Measurements from ENCODE around the gene TTN. TPM values are rescaled to one million over a fixed set of nuclear protein-coding genes. Genes with fewer than 3 reads are reported as not detected.

Gene TTN
- total RNA-seq, 1 experiment from 2014 or later = under 0.01 TPM

DNA sequence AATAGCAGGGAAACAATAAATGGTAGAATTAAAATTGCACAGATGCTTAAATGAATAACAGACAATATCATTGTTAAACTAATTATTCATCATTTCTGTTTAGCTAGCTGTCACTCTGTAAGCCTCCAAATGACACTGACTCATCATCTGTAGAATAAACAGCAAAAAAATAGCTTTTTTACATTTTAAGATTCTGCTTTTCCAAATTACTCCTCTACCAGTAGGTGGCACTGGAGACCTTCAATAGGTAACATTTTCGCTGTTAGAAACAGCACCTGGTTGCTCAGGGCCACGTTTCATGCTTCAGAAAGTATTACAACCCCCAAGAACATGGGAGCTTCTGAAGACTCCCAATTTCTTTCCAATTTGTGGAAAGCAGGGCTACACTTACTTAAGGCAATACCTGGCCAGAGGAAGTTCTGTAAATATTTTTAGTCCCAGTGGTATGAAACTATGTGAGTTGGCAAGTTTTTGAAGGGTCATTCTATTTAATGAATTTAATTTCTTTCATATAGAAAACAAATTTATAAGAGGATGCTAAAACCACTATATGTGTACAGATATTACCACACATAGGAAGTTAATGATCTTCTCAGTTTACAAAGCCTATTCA lies 45.4 kb downstream of the TTN start:
- no peak overlapping the region for H3K4me3 Mint-ChIP-seq (ENCODE audit: unreplicated experiment)
- TF ChIP-seq, protein P1, sequence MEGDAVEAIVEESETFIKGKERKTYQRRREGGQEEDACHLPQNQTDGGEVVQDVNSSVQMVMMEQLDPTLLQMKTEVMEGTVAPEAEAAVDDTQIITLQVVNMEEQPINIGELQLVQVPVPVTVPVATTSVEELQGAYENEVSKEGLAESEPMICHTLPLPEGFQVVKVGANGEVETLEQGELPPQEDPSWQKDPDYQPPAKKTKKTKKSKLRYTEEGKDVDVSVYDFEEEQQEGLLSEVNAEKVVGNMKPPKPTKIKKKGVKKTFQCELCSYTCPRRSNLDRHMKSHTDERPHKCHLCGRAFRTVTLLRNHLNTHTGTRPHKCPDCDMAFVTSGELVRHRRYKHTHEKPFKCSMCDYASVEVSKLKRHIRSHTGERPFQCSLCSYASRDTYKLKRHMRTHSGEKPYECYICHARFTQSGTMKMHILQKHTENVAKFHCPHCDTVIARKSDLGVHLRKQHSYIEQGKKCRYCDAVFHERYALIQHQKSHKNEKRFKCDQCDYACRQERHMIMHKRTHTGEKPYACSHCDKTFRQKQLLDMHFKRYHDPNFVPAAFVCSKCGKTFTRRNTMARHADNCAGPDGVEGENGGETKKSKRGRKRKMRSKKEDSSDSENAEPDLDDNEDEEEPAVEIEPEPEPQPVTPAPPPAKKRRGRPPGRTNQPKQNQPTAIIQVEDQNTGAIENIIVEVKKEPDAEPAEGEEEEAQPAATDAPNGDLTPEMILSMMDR (IDR thresholded peaks at IDR 0.05; ENCODE audit: unreplicated experiment) = peak; percentile 70
- CTCF ChIA-PET = interaction anchor here (0.5 to 3.9 kb wide), 40 partner anchors 11 to 1945 kb away, joined by 3 to 15 read pairs (median 4); partner anchors contain the start of gene TTN
- peaks cover 44% of the 10 kb centered on the region for H3K27me3 Mint-ChIP-seq (ENCODE audit: insufficient read depth, unreplicated experiment)
- no TSS peak for BruUV-seq (replicated peaks)
- no peaks in the 10 kb centered on the region for H3K9me3 Mint-ChIP-seq (ENCODE audit: unreplicated experiment)
- peak; percentile 73 for DNase-seq (ENCODE audit: unreplicated experiment)
- no peak overlapping the region for H3K27ac Mint-ChIP-seq (ENCODE audit: low read depth, unreplicated experiment)
- intact Hi-C loops (cut with micrococcal nuclease) = loop anchor here (1.0 to 2.0 kb wide), 2 partner anchors 152 to 369 kb away; no protein-coding TSS in a partner anchor
- no peaks in the 10 kb centered on the region for H3K36me3 Mint-ChIP-seq (ENCODE audit: insufficient read depth, unreplicated experiment)
- POLR2A ChIA-PET = interaction anchor here (0.6 to 1.2 kb wide), 4 partner anchors 9 to 1316 kb away, joined by 3 to 5 read pairs (median 4); no protein-coding TSS in a partner anchor
- no peaks in the 10 kb centered on the region for H3K4me1 Mint-ChIP-seq (ENCODE audit: insufficient read depth, unreplicated experiment)

DNA sequence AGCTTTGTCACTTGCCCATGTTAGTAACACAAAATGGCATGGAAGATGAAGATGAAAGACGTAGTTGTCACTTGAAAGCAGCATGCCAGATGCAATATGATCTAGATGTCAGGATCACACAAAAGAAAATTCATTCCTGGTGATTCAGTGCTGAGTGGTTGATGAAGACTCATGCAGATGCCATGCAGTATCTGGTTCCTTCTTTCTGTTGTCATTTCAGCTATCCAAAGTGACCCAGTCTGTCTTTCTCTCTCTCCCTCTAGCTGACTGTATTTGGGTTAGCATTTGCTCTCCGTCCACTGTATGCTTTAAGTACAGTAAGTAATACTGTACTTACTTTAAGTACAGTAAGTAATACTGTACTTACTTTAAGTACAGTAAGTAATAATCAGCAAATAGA lies 50.4 kb downstream of the TTN start:
- H3K36me3 Mint-ChIP-seq (ENCODE audit: insufficient read depth, unreplicated experiment) = no peaks in the 10 kb centered on the region
- ChIA-PET CTCF (interaction anchor here (1.2 kb wide), 1 partner anchor 56 kb away, joined by 3 read pairs; no protein-coding TSS in a partner anchor), POLR2A (no interaction called here)
- no peak for DNase-seq (ENCODE audit: unreplicated experiment)
- no peaks in the 10 kb centered on the region for H3K4me1 Mint-ChIP-seq (ENCODE audit: insufficient read depth, unreplicated experiment)
- intact Hi-C loops (cut with micrococcal nuclease) = no loop called here
- no peaks in the 10 kb centered on the region for H3K9me3 Mint-ChIP-seq (ENCODE audit: unreplicated experiment)
- BruUV-seq (replicated peaks) = no TSS peak
- peaks cover 45% of the 10 kb centered on the region for H3K27me3 Mint-ChIP-seq (ENCODE audit: insufficient read depth, unreplicated experiment)
- no peak overlapping the region for H3K4me3 Mint-ChIP-seq (ENCODE audit: unreplicated experiment)
- TF ChIP-seq, protein P1 (IDR thresholded peaks at IDR 0.05; ENCODE audit: unreplicated experiment) = no peak
- no peak overlapping the region for H3K27ac Mint-ChIP-seq (ENCODE audit: low read depth, unreplicated experiment)

GRCh38 chr2:178756343-178756742 lies 50.9 kb downstream of the TTN start:
- Mint-ChIP-seq H3K4me3 (ENCODE audit: unreplicated experiment) (no peak overlapping the region), H3K27ac (ENCODE audit: low read depth, unreplicated experiment) (no peak overlapping the region), H3K4me1 (ENCODE audit: insufficient read depth, unreplicated experiment) (no peaks in the 10 kb centered on the region), H3K36me3 (ENCODE audit: insufficient read depth, unreplicated experiment) (no peaks in the 10 kb centered on the region), H3K9me3 (ENCODE audit: unreplicated experiment) (no peaks in the 10 kb centered on the region), H3K27me3 (ENCODE audit: insufficient read depth, unreplicated experiment) (peaks cover 50% of the 10 kb centered on the region)
- ChIA-PET POLR2A (no interaction called here), CTCF (interaction anchor here (1.2 kb wide), 1 partner anchor 56 kb away, joined by 3 read pairs; no protein-coding TSS in a partner anchor)
- TF ChIP-seq, protein P1 (IDR thresholded peaks at IDR 0.05; ENCODE audit: unreplicated experiment) = no peak
- intact Hi-C loops (cut with micrococcal nuclease) = no loop called here
- no TSS peak for BruUV-seq (replicated peaks)
- no peak for DNase-seq (ENCODE audit: unreplicated experiment)

DNA sequence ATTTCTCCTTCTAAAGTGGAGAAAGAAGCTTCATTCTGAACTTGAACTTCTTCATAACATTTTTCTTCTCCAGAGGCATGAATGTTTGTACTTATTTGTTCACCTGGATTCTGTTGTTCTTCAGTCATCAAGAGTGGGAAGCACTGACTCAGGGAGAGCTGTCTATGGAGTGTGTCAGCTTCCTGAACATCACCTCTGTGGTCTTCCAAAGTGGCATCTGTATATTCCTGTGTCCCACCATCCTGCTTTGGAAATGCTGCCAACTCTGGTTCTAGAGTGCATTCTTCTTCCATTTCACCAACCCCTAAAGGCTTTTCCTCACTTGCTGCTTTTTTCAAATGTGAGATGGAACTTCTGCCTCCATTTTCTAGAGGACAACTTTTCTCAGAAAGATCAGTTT lies 59.5 kb downstream of the TTN start:
- TF ChIP-seq, protein P1 (IDR thresholded peaks at IDR 0.05; ENCODE audit: unreplicated experiment) = no peak
- no peak overlapping the region for H3K4me3 Mint-ChIP-seq (ENCODE audit: unreplicated experiment)
- CTCF ChIA-PET = interaction anchor here (1.9 kb wide), 1 partner anchor 15 kb away, joined by 13 read pairs; no protein-coding TSS in a partner anchor
- no peak for DNase-seq (ENCODE audit: unreplicated experiment)
- intact Hi-C loops (cut with micrococcal nuclease) = no loop called here
- H3K4me1 Mint-ChIP-seq (ENCODE audit: insufficient read depth, unreplicated experiment) = no peaks in the 10 kb centered on the region
- no peak overlapping the region for H3K27ac Mint-ChIP-seq (ENCODE audit: low read depth, unreplicated experiment)
- no TSS peak for BruUV-seq (replicated peaks)
- no peaks in the 10 kb centered on the region for H3K36me3 Mint-ChIP-seq (ENCODE audit: insufficient read depth, unreplicated experiment)
- H3K9me3 Mint-ChIP-seq (ENCODE audit: unreplicated experiment) = no peaks in the 10 kb centered on the region
- POLR2A ChIA-PET = no interaction called here
- H3K27me3 Mint-ChIP-seq (ENCODE audit: insufficient read depth, unreplicated experiment) = peaks cover 88% of the 10 kb centered on the region

All from MCF 10A (cell line).